Measurements from ENCODE around the gene PRPSAP1.
"Not testable (repeated sequence)": the region's sequence is repeated elsewhere in the genome, so short reads cannot be mapped to it uniquely, and the experiment has no call there.

The PRPSAP1 gene

GRCh38 chr17:76314392-76315227, 39.1 kb downstream of the PRPSAP1 start:
- no peak for FAIRE-seq

DNA sequence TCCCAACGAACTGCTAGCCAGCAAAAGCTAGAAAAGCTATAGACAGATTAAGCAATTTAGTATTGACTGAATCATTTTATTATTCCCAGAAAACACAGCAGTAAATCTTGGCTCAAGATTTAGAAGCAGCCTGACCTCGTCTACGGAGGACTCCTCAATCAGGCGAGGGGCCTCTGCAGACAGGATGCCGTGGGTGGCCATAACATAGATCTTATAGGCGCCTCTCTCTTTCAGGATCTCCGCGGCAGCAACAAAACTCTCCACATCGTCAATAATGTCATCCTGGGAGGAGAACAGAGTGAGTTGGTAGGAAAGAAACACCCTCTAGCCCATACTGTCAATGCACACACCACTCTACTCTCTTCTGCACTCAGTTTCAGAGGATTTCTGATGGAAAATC, 41.0 kb downstream of the PRPSAP1 start:
- no peak for FAIRE-seq

DNA sequence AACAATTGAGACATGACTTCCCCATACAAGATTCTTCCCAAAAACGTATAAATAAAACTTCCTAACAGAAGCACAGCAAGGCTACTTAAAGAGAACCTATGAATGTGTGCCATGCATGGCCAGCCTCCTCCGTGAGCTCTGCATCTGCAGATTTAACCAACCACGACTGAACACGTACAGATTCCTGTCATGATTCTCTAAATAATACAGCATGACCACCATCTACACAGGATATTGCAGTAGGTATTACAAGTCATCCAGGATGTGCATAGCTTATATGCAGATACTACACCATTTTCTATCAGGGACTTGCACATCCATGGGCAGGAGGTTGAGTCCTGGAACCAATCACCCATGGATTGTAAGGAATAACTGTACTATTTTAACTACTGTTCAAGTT, 44.3 kb downstream of the PRPSAP1 start:
- FAIRE-seq: no peak

GRCh38 chr17:76307966-76308338, 45.8 kb downstream of the PRPSAP1 start, which contains the start of gene QRICH2:
Gene QRICH2 (minus strand): TSS chr17:76308276. CDS start chr17:76307998, 278 bp downstream.
- no peak for FAIRE-seq

DNA sequence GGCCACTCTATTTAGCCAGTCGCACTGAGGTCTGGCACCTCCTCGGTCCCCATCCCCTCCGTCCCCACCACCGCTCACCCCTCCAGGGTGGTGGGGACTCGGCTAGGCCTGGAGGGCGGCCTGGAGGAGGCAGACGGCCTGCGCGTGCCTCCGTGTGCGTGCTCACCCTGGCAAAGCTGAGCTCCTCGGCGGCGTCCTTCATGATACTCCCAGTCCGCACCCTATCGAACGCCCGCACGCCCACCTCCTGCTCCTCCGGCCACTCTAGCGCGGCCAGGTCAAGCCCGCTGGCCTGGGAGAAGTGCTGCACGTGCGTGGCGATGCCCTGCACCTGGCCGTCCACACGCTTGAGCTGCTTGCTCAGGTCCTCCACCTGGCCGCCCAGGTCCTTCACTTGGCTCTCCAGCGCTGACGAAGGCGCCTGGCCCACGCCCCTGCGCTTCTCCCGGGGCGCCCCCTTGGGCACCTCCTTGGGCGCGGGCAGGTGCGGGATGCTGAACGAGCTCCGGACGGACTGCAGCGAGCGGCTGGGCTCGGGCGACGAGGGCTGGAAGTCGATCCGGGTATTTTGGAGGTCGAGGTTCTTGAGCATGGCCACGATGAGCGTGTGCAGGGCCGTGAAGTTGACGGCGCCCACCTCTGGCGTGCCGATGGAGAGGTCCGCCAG, 46.3 kb downstream of the PRPSAP1 start:
- no peak for FAIRE-seq

GRCh38 chr17:76305135-76305454, 48.6 kb downstream of the PRPSAP1 start:
- not testable (repeated sequence) for FAIRE-seq

- no peak for FAIRE-seq
These were observed 49.2 kb downstream of the PRPSAP1 start for GRCh38 chr17:76304226-76305134.

GRCh38 chr17:76297436-76297835, 56.3 kb downstream of the PRPSAP1 start:
- no peak for FAIRE-seq

GRCh38 chr17:76296889-76297288, 56.8 kb downstream of the PRPSAP1 start:
- no peak for FAIRE-seq

GRCh38 chr17:76296186-76296585, 57.5 kb downstream of the PRPSAP1 start:
- no peak for FAIRE-seq

DNA sequence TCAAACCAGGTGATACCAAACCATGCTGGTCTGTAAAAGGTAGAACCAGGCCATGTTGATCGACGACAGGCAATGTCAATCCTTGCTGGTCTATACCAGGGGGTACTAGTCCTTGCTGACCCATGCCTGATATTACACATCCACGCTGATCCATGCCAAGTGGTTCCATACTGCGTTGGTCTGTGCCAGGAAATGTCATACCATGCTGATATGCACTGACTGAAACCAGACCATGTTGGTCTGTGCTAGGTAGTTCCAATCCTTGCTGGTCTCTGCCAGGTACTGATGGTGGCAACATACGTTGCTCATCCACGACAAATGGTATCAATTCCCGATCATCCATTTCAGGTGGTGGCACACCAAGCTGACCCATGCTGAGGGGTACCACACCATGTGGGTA, 60.6 kb downstream of the PRPSAP1 start:
- FAIRE-seq: no peak

- no peak for FAIRE-seq
These were observed 61.1 kb downstream of the PRPSAP1 start for GRCh38 chr17:76292567-76292966.

- no peak for FAIRE-seq
These were observed 71.9 kb downstream of the PRPSAP1 start for GRCh38 chr17:76281573-76282371.

- FAIRE-seq: no peak
These were observed 73.1 kb downstream of the PRPSAP1 start for GRCh38 chr17:76280650-76281049.

- FAIRE-seq: no peak
These were observed 73.9 kb downstream of the PRPSAP1 start for GRCh38 chr17:76279742-76280287.

GRCh38 chr17:76278952-76279741, 74.6 kb downstream of the PRPSAP1 start:
- no peak for FAIRE-seq

GRCh38 chr17:76278268-76278908, 75.3 kb downstream of the PRPSAP1 start:
- FAIRE-seq: no peak

DNA sequence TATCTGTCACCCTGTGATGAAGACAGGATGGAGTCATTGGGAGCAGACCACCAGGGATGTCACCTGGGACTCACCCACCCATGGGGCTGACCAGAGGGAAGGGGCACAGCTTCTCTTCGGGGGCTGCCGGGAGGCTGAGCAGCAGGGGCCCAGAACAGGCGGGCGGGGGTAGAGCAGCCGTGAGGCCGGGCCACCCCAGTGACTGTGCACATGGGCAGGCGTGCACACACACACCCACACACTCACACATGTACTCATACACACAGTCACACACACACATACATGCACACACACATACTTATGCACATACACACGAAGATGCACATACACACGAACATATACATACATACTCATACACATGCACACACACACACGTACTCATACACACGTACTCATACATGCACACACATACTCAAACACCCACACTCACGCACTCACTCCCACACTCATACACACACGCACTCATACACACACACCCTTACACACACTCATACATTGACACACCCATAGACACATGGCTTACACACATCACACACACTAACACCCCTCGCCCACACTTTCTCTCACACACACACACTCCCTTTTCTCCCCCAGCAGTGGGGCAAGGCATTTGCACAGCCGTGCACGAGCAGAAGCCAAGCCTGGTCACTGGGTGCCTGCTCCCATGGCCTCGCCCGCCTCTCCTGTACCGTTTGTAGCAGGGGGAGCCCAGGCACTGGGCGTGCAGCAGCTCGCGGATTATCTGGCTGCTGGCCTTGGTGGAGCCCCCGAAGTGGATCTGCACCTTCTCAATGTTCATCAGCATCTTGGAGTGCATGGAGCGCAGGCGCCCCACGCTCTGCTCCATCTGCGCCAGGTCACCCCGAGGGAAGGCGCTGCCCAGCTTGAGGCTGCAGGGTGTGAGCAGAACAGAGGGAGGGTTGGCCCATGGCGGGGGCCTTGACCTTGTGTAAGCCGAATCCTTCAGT, 76.1 kb downstream of the PRPSAP1 start:
- FAIRE-seq: no peak

- no peak for FAIRE-seq
These were observed 77.0 kb downstream of the PRPSAP1 start for GRCh38 chr17:76276461-76277299.

Measured in TTC549 (cell line).